22Rv1 (cell line): ENCODE measurements around the gene TET2.

Source experiments
- CTCF ChIP-seq: fragments of 450-650 bp; IDR thresholded peaks from 2 replicates; pipeline ENCODE4 v1.5.1; 2017; ENCODE audit warnings: mild to moderate bottlenecking
- ZFX ChIP-seq: fragments of 450-650 bp; IDR thresholded peaks from 2 replicates; pipeline ENCODE4 v1.6.1; 2017; ENCODE audit warnings: antibody characterized with exemption, borderline replicate concordance

GRCh38 chr4:105232374-105232773 is 85.7 kb downstream of the TET2 start:
- TF ChIP-seq CTCF (no peak), ZFX (no peak)
